ENCODE data around the gene CDH4. TPM values are rescaled to one million over a fixed set of nuclear protein-coding genes. Genes with fewer than 3 reads are reported as not detected.

CDH4 gene
- total RNA-seq, 3 donors from 2014 or later (not counting 1 experiment from before 2014, with no cell fraction given): 0.18 TPM; not detected in 2

DNA sequence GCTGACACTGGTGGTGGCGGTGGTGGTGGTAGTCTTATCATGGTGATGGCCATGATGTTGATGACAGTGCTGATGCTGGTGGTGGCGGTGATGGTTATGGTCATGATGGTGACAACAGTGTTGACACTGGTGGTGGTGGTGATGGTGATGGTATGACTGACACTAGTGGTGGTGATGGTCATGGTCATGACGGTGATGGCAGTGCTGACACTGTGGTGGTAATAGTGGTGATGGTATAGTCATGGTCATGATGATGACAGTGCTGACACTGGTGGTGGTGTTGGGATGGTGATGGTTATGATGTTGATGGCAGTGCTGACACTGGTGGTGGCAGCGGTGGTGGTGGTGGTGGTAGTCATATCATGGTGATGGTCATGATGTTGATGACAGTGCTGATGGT lies 205.7 kb downstream of the CDH4 start:
- Mint-ChIP-seq H3K27me3 (ENCODE audit: low read depth in 2 of 2) (no peaks in the 10 kb centered on the region), H3K27ac (no peak overlapping the region), H3K4me3 (no peak overlapping the region), H3K36me3 (no peaks in the 10 kb centered on the region), H3K4me1 (no peaks in the 10 kb centered on the region), H3K9me3 (peaks cover 4 to 5% of the 10 kb centered on the region in 2 donors)
- no peak for ATAC-seq
- WGBS (ENCODE audit: insufficient coverage): 95% methylated on average over 4 of the region's 4 CpGs
- Histone ChIP-seq H3K9me3 (ENCODE audit: control insufficient read depth, insufficient read depth, low read length) (peaks cover 21% of the 10 kb centered on the region), H3K4me1 (ENCODE audit: control insufficient read depth, insufficient read depth, low read length) (no peaks in the 10 kb centered on the region), H3K27me3 (ENCODE audit: control insufficient read depth, insufficient read depth, low read length) (no peaks in the 10 kb centered on the region), H3K4me3 (ENCODE audit: low read length) (no peak overlapping the region), H3K36me3 (ENCODE audit: control insufficient read depth, insufficient read depth, low read length) (no peaks in the 10 kb centered on the region), H3K27ac (ENCODE audit: low read length) (no peak overlapping the region)
- DNase-seq: no peak
- intact Hi-C loops (cut with micrococcal nuclease): no loop called here
- TF ChIP-seq, protein P1, sequence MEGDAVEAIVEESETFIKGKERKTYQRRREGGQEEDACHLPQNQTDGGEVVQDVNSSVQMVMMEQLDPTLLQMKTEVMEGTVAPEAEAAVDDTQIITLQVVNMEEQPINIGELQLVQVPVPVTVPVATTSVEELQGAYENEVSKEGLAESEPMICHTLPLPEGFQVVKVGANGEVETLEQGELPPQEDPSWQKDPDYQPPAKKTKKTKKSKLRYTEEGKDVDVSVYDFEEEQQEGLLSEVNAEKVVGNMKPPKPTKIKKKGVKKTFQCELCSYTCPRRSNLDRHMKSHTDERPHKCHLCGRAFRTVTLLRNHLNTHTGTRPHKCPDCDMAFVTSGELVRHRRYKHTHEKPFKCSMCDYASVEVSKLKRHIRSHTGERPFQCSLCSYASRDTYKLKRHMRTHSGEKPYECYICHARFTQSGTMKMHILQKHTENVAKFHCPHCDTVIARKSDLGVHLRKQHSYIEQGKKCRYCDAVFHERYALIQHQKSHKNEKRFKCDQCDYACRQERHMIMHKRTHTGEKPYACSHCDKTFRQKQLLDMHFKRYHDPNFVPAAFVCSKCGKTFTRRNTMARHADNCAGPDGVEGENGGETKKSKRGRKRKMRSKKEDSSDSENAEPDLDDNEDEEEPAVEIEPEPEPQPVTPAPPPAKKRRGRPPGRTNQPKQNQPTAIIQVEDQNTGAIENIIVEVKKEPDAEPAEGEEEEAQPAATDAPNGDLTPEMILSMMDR (IDR thresholded peaks at IDR 0.05): no peak

DNA sequence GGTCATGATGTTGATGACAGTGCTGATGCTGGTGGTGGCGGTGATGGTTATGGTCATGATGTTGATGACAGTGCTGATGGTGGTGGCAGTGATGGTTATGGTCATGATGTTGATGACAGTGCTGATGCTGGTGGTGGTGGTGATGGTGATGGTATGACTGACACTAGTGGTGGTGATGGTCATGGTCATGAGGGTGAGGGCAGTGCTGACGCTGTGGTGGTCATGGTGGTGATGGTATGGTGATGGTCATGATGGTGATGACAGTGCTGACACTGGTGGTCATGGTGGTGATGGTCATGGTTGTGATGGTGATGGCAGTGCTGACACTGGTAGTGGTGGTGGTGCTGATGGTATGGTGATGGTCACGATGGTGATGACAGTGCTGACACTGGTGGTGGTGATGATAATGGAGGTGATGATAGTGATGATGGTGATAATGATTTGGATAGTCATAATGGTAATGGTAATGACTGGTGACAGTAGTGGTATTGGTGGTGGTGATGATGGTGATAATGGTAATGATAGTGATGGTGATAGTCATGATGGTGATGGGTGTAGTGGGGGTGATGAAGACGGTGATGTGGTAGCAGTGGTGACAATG lies 206.2 kb downstream of the CDH4 start:
- no peaks in the 10 kb centered on the region for H3K4me1 ChIP-seq (ENCODE audit: control insufficient read depth, insufficient read depth, low read length)
- DNase-seq (no peak), ATAC-seq (no peak)
- Mint-ChIP-seq H3K4me3 (no peak overlapping the region), H3K27me3 (ENCODE audit: low read depth in 2 of 2) (peaks cover 0 to 2% of the 10 kb centered on the region in 2 donors), H3K27ac (no peak overlapping the region), H3K36me3 (no peaks in the 10 kb centered on the region), H3K9me3 (peaks cover 5 to 6% of the 10 kb centered on the region in 2 donors), H3K4me1 (no peaks in the 10 kb centered on the region)
- H3K36me3 ChIP-seq (ENCODE audit: control insufficient read depth, insufficient read depth, low read length): no peaks in the 10 kb centered on the region
- H3K4me3 ChIP-seq (ENCODE audit: low read length): no peak overlapping the region
- TF ChIP-seq, protein P1 (IDR thresholded peaks at IDR 0.05): no peak
- intact Hi-C loops (cut with micrococcal nuclease): no loop called here
- H3K27me3 ChIP-seq (ENCODE audit: control insufficient read depth, insufficient read depth, low read length): no peaks in the 10 kb centered on the region
- WGBS (ENCODE audit: insufficient coverage): 96% methylated on average over 4 of the region's 4 CpGs
- peaks cover 21% of the 10 kb centered on the region for H3K9me3 ChIP-seq (ENCODE audit: control insufficient read depth, insufficient read depth, low read length)
- H3K27ac ChIP-seq (ENCODE audit: low read length): no peak overlapping the region

DNA sequence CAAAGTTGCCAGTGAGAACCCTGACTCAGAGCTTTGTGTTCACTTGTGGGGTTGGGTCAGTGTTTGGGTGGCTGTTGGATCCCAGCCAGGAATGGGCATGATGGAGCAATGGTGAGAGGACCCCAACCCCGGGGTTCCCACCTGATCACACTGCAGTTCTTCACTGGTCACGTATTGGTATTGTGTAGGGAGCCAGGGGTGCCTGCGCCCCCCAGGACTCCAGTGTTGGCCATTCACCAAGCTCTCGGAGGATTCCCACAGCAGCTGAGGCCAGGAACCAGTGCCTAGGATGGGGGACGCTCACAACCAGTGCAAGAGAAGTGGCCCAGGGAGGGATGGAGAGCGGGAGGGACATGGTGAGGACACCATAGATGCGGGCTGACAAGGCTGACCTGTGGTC lies 207.2 kb downstream of the CDH4 start:
- Histone ChIP-seq H3K27ac (ENCODE audit: low read length) (no peak overlapping the region), H3K9me3 (ENCODE audit: control insufficient read depth, insufficient read depth, low read length) (peaks cover 21% of the 10 kb centered on the region), H3K4me1 (ENCODE audit: control insufficient read depth, insufficient read depth, low read length) (no peaks in the 10 kb centered on the region), H3K27me3 (ENCODE audit: control insufficient read depth, insufficient read depth, low read length) (no peaks in the 10 kb centered on the region), H3K4me3 (ENCODE audit: low read length) (no peak overlapping the region), H3K36me3 (ENCODE audit: control insufficient read depth, insufficient read depth, low read length) (no peaks in the 10 kb centered on the region)
- H3K27me3 Mint-ChIP-seq (ENCODE audit: low read depth in 2 of 2): peaks cover 0 to 2% of the 10 kb centered on the region in 2 donors
- H3K9me3 Mint-ChIP-seq: peaks cover 5 to 6% of the 10 kb centered on the region in 2 donors
- no peaks in the 10 kb centered on the region for H3K4me1 Mint-ChIP-seq
- DNase-seq (no peak), ATAC-seq (no peak)
- no peaks in the 10 kb centered on the region for H3K36me3 Mint-ChIP-seq
- WGBS (ENCODE audit: insufficient coverage): 87% methylated on average over 7 of the region's 7 CpGs
- no peak overlapping the region for H3K4me3 Mint-ChIP-seq
- H3K27ac Mint-ChIP-seq: no peak overlapping the region
- TF ChIP-seq, protein P1 (IDR thresholded peaks at IDR 0.05): no peak
- intact Hi-C loops (cut with micrococcal nuclease): no loop called here

DNA sequence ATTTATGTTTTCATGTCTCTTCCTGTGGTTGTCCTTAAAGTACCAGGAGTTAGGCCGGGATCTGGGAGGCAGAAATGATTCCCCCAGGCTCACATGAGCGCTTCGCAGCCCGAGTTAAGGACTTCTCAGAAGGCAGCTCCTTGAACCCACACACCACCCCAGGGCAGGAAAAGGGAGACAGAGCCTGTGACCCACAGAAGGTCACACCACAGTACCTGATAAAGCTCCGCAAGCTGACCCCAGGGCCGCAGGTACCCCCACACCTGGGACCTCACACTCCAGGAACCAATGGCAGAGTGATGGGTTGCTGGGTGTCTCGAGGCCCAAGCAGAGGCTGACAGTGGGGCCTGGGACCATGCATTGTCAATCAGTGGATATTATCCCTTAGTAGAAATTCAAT lies 207.6 kb downstream of the CDH4 start:
- no peak overlapping the region for H3K4me3 ChIP-seq (ENCODE audit: low read length)
- Mint-ChIP-seq H3K36me3 (no peaks in the 10 kb centered on the region), H3K27ac (no peak overlapping the region), H3K4me3 (no peak overlapping the region), H3K9me3 (peaks cover 5 to 6% of the 10 kb centered on the region in 2 donors), H3K4me1 (no peaks in the 10 kb centered on the region), H3K27me3 (ENCODE audit: low read depth in 2 of 2) (peaks cover 0 to 2% of the 10 kb centered on the region in 2 donors)
- WGBS (ENCODE audit: insufficient coverage): 82% methylated on average over 7 of the region's 7 CpGs
- H3K27ac ChIP-seq (ENCODE audit: low read length): no peak overlapping the region
- intact Hi-C loops (cut with micrococcal nuclease): no loop called here
- no peaks in the 10 kb centered on the region for H3K36me3 ChIP-seq (ENCODE audit: control insufficient read depth, insufficient read depth, low read length)
- H3K4me1 ChIP-seq (ENCODE audit: control insufficient read depth, insufficient read depth, low read length): no peaks in the 10 kb centered on the region
- TF ChIP-seq, protein P1 (IDR thresholded peaks at IDR 0.05): no peak
- ATAC-seq: no peak
- no peaks in the 10 kb centered on the region for H3K27me3 ChIP-seq (ENCODE audit: control insufficient read depth, insufficient read depth, low read length)
- H3K9me3 ChIP-seq (ENCODE audit: control insufficient read depth, insufficient read depth, low read length): peaks cover 21% of the 10 kb centered on the region
- no peak for DNase-seq
